ENCODE data around the gene CACNA1A.

The CACNA1A gene

GRCh38 chr19:13493516-13494310 is 12.6 kb downstream of the CACNA1A start:
- DNase-seq (ENCODE audit: low read depth, low spot score) = no peak

DNA sequence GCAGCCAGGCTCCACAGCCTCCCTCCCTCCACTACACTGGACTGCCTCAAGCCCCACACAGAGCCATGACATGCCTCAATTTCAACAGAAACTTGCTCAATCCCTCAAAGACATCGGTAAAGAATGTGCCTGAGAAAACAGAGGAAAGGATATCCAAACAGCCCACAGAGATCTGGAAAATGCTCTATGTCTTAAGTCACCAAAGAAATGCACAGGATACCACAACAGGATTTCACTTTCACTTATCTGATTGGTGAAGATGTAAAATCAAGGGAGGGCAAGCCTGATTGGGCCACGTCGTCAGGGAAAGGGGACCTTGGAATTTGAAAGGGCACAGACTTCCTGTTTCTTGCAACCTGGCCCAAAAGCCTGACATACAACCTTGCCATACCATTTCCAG is 14.2 kb downstream of the CACNA1A start:
- peak; percentile 9 for DNase-seq (ENCODE audit: low read depth, low spot score)

DNA sequence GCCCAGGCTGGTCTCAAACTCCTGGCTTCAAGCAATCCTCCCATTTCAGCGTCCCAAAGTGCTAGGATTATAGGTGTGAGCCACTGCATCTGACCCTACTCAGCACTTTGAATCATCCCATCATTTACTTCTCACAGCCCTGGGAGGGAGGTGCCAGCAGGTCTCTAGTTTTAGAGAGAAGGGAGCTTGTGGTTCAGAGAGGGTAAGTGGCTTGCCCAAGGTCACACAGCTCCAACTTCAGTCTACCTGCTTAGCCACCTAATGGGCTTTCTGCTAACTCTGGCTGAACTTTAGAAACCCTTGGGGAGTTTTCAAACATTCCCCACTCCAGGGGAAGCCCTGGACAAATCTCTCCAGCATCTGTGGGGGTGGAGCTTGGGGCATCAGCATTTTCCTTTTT is 18.3 kb downstream of the CACNA1A start:
- DNase-seq (ENCODE audit: low read depth, low spot score) = no peak

DNA sequence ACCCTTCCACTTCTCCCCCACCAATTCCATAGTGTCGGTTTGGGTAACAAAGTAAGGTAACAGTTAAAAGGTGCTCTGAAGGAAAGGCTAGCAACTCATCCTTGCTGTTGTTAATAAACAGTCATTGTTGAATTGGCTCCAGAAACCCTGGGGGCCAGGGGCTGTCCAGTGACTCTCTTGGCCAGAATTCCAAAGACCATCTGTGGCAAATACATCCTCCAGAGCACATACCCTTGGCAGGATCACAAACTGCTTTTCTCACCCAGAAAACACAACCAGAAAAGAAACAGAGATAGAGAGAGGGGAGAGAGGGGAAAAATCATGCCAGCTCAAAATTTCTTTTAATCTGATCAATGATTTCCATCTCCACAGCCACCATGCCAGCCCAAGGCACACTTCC is 22.1 kb downstream of the CACNA1A start:
- no peak for DNase-seq (ENCODE audit: low read depth, low spot score)

DNA sequence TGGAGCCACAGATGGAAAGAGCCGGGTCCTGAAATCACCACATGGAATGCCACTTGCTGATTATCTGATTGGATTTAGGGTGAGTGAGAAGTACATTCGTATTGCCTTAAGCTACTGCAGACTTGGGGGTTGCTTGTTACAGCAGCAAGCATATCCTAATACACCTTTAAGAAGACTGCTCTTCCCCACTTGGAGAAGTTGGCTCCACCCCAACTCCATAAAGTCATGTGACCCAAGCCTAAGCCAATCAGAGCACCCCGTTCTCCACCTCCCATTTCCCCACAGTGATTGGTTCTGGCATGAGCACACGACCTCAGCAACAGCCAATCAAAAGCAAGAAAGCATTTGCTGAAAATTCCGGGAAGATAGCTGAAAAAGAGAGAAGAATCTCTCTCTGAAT is 23.1 kb downstream of the CACNA1A start:
- DNase-seq (ENCODE audit: low read depth, low spot score) = no peak

GRCh38 chr19:13478576-13478975 is 27.7 kb downstream of the CACNA1A start:
- no peak for DNase-seq (ENCODE audit: low read depth, low spot score)

DNA sequence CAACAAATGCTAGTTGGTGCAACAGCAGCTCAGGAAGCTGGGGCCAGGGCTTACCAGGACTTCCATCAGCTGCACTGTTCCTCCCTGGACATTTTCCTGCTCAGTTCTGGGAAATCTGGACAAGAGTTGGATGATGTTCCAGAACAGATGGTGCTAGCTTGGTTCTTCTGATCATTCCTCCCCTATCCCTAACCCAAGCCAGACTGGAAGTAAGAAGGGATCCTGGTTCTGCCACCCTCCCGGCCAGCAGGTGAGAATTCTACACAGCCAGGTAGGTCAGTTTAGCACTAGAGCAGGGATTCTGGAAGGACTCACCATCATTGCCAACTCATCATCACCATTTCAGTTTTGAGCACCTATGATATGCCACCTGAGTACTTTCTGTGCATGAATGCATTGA is 30.2 kb downstream of the CACNA1A start:
- no peak for DNase-seq (ENCODE audit: low read depth, low spot score)

GRCh38 chr19:13475044-13475443 is 31.2 kb downstream of the CACNA1A start:
- DNase-seq (ENCODE audit: low read depth, low spot score) = no peak

GRCh38 chr19:13466697-13467096 is 39.6 kb downstream of the CACNA1A start:
- no peak for DNase-seq (ENCODE audit: low read depth, low spot score)

- DNase-seq (ENCODE audit: low read depth, low spot score) = no peak
These were observed 43.0 kb downstream of the CACNA1A start for GRCh38 chr19:13463296-13463695.

- DNase-seq (ENCODE audit: low read depth, low spot score) = no peak
These were observed 44.7 kb downstream of the CACNA1A start for GRCh38 chr19:13461536-13461935.

DNA sequence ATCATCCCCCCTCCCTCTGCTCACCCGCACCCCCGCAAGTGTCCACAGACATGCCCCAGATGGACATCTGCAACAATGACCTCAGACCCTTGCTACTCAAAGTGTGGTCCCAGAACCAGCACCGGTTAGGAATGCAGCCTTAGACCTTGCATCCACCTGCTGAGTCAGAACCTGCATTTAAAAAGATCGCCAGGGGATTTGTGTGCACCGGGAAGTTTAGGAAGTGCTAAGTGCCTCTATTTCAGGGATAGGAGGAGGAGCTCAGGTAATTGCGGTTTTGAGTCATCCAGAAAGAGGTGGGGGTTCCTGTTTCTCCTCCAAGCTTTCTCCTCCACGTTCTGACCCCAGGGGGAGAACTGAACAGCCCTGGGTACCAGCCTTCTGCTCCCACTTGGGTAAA is 46.2 kb downstream of the CACNA1A start:
- DNase-seq (ENCODE audit: low read depth, low spot score) = no peak

GRCh38 chr19:13459351-13459750 is 46.9 kb downstream of the CACNA1A start:
- DNase-seq (ENCODE audit: low read depth, low spot score) = no peak

DNA sequence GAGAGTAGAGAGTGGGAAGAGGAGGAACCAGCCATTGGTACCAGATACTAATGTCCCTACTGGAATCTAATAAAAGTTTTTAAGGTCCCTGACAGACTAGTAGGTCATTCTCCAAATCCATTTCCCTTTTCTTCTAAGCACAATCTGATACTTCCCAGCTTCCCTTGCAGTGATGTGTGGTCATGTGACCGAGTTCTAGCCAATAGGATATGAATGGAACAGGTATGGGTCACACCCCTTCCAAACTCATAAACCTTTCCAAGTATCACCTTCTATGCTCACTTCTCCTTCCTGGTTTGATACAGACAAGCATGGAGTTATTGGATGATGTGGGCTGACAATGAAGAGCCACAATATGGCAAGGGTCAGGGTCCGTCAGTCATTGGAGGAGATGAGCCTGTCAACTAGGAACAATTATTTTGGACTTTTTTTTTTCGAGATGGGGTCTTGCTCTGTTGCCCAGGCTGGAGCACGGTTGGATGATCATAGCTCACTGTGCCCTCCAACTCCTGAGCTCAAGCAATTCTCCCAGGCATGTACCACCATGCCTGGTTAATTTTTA is 54.8 kb downstream of the CACNA1A start:
- no peak for DNase-seq (ENCODE audit: low read depth, low spot score)

DNA sequence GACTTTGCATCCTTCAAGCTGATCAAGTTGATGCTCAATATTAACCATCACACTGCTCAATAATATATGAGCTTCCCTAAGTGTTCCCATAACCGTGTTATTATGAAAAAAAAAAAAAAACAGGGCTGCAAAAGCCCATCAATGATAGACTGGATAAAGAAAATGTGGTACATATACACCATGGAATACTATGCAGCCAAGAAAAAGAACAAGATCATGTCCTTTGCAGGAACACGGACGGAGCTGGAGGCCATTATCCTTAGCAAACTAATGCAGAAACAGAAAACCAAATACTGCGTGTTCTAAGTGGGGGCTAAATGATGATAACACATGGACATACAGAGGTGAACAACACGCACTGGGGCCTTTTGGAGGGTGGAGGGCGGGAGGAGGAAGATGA is 58.3 kb downstream of the CACNA1A start:
- DNase-seq (ENCODE audit: low read depth, low spot score) = no peak

DNA sequence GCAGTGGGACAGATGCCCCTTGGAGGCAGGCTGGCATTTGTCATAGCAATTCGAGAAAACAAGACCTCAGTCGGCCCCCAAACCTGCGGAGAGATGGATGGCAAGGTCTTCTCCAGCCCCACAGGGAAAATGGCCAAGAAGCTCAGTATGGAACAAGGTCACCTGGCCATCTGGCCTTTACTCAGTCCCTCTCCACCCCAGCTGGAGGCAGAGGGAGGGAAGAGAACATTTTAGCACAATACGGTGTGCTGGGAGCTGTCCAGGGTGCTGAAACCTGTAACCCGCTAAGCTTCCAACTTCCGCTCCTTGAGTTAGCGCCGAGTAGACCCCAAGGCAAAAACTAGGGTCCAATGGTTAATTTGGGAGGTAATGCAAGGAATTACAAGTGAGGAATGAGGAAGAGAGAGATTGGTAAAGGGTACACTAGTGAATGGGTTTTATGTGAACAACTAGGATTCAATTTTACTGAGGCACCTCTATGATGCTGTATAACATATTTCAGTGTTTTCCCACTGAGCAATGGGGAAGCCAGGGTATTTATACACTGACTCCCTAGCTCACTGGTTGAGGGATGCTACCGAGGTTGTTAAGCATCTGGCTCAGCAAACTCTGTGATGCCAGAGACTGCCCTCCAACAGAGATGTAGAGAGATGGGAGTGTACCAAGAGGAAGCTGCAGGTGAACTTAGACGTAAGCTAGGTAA is 64.3 kb downstream of the CACNA1A start:
- DNase-seq (ENCODE audit: low read depth, low spot score) = peak; percentile 7

DNA sequence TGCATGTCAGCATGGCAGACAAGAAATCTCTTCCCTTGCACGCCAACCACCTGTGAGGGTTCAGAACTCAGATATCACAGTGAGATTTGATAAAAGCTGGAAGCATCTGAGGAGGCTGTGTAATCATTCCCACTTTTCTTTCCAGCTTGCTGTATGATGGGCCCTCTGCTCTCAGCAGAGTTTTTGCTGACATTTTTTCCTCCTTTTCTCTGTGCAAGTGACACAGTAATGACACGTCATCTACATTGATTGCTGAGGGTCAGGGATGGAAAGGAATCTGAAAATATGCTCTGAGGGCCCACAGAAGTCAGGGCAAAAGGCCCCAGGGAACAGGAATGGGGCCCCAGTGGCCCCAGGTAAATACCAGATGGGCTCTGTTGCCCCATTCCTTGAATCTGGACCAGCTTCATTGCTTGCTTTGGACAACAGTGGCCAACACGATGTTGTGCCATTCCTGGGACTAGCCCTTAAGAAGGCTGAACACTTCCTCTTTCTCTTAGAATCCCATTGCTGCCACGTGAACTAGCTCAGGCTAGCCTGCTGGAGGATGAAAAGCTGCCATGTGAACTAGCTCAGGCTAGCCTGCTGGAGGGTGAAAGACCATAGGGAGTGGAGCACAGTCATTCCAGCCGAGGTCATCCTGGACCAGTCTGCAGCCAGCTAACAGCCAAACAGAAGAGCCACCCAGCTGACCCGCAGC is 68.2 kb downstream of the CACNA1A start:
- no peak for DNase-seq (ENCODE audit: low read depth, low spot score)

DNA sequence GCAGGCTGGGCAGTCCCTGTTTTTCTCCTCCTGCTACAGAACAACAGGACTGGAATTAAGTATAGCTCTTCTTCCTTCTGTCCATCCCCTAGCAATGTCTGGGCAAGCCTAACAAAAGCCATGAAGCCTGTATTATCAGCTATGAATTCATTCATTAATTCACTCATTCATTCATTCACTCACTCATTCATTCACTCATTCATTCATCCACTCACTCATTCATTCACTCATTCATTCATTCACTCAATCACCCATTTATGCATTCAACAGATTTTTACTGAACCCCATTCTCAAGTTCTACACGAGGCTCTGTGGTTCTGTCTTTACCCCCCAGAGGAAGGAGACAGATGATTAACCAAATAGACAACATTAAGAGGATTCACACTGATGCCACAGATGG is 69.9 kb downstream of the CACNA1A start:
- DNase-seq (ENCODE audit: low read depth, low spot score) = no peak

DNA sequence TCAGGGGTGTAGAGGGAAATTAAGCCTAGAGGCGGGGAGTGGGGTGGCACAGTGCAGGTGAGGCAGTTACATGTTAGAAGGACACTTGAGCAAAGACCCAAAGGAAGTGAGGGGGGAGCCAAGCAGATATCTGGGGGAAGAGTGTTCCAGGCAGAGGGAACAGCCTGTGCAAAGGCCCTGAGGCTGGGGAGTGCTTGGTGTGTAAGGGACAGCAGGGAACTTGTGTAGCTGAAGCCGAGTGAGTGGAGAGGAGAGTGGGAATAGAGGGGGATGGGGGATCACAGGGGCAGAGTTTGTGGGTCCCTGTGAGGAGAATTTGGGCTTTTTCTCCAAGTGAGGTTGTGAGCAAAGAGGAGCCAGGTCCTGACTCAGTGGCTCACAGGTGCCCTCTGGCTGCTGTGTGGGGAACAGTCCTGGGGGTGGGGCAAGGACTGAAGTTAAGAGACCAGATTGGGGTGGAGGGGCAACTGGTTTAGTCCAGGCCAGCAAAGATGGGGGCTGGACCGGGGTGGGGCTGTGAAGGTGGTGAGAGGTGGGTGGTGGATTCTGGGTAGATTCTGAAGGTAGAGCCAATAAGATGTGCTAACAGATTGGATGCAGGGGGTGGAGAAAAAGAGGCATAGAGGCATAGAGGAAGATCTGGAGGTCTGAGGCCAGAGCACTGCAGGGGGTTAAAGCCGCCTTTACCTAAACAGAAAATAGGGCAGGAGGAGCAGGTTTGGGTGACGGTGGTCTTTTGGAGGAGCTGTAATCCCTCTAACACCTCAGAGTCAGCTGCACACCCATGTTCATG is 75.3 kb downstream of the CACNA1A start:
- peak; percentile 12 for DNase-seq (ENCODE audit: low read depth, low spot score)

- DNase-seq (ENCODE audit: low read depth, low spot score) = no peak
These were observed 76.7 kb downstream of the CACNA1A start for GRCh38 chr19:13429563-13429962.

DNA sequence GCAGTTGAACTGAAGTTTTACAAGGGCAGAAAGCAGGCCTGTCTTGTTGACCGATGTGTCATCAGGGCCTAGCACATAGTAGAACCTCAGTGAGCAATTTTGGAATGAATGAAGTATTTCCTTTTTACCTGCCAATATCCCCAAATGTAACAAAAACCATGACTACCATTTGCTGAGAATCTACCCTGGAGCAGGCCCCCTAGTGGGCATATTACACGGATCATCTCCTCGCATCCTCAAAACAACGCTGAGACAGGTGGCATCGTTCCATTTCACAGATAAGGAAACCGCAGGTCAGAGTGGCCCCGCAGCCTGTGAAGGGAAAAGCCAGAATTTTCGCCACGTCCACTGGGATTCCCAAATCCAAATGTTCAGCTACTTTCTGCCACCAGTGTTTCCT is 77.9 kb downstream of the CACNA1A start:
- no peak for DNase-seq (ENCODE audit: low read depth, low spot score)

Measured in smooth muscle cell of the brain vasculature (primary cell).